CD4-positive, alpha-beta T cell treated with Interleukin-4 for 4 hours (primary cell): ENCODE measurements around the gene HYAL2.
"Not testable (repeated sequence)": the region's sequence is repeated elsewhere in the genome, so short reads cannot be mapped to it uniquely, and the experiment has no call there.

Experiments
- DNase-seq: peaks from one replicate; pipeline ENCODE4 v3.0.0-alpha.2; 2020

The HYAL2 gene

GRCh38 chr3:50327129-50327528 lies 4.6 kb upstream of the HYAL2 start:
- DNase-seq: no peak

GRCh38 chr3:50326182-50326541 lies 3.6 kb upstream of the HYAL2 start:
- DNase-seq: no peak

GRCh38 chr3:50325497-50326181 lies 3.1 kb upstream of the HYAL2 start:
- DNase-seq: no peak

GRCh38 chr3:50325113-50325480 lies 2.6 kb upstream of the HYAL2 start:
- no peak for DNase-seq

GRCh38 chr3:50324351-50325112 lies 2.0 kb upstream of the HYAL2 start:
- DNase-seq: peak; percentile 53

GRCh38 chr3:50323614-50324199 lies 1.2 kb upstream of the HYAL2 start:
- DNase-seq: no peak

- DNase-seq: no peak
These were observed 601 bp upstream of the HYAL2 start for GRCh38 chr3:50323092-50323600.

- no peak for DNase-seq
These were observed 495 bp downstream of the HYAL2 start for GRCh38 chr3:50322115-50322385.

- peak; percentile 76 for DNase-seq
These were observed 1.0 kb downstream of the HYAL2 start for GRCh38 chr3:50321336-50322114.

- peak; percentile 48 for DNase-seq
These were observed 1.7 kb downstream of the HYAL2 start for GRCh38 chr3:50320853-50321335.

GRCh38 chr3:50319894-50320625 lies 2.5 kb downstream of the HYAL2 start:
- no peak for DNase-seq

- no peak for DNase-seq
These were observed 3.2 kb downstream of the HYAL2 start for GRCh38 chr3:50319181-50319893.

- no peak for DNase-seq
These were observed 3.9 kb downstream of the HYAL2 start for GRCh38 chr3:50318615-50319014.

- no peak for DNase-seq
These were observed 4.4 kb downstream of the HYAL2 start for GRCh38 chr3:50318163-50318562.

GRCh38 chr3:50317300-50317699 lies 5.2 kb downstream of the HYAL2 start:
- DNase-seq: no peak

GRCh38 chr3:50316657-50317242 lies 5.8 kb downstream of the HYAL2 start:
- DNase-seq: peak; percentile 86

GRCh38 chr3:50314816-50315215 lies 7.7 kb downstream of the HYAL2 start:
- no peak for DNase-seq

- no peak for DNase-seq
These were observed 8.2 kb downstream of the HYAL2 start for GRCh38 chr3:50314342-50314741.

GRCh38 chr3:50312041-50312440 lies 10.5 kb downstream of the HYAL2 start:
- not testable (repeated sequence) for DNase-seq

GRCh38 chr3:50304601-50305000 lies 17.9 kb downstream of the HYAL2 start:
- DNase-seq: no peak

GRCh38 chr3:50303013-50303815 lies 19.3 kb downstream of the HYAL2 start, which contains the start of gene HYAL1:
TSS of gene HYAL1 (minus strand) at chr3:50303574. CDS start at chr3:50302956, 618 bp downstream.
- DNase-seq: no peak
